Activated CD8-positive, alpha-beta memory T cell treated with anti-CD3 and anti-CD28 coated beads, Interleukin-2, amount 50 U/mL, for 48 hours (primary cell): Measurements from ENCODE around the gene CASP10.

Experiments
- DNase-seq: peaks from one replicate; pipeline ENCODE4 v3.0.0-alpha.2; 2020

CASP10 gene

GRCh38 chr2:201261906-201262305, 79.0 kb downstream of the CASP10 start:
- DNase-seq, result no peak

- DNase-seq, result no peak
These were observed 79.8 kb downstream of the CASP10 start for GRCh38 chr2:201262718-201263117.

GRCh38 chr2:201263779-201264178, 80.8 kb downstream of the CASP10 start:
- DNase-seq, result no peak

- DNase-seq, result no peak
These were observed 81.7 kb downstream of the CASP10 start for GRCh38 chr2:201264472-201265173.

GRCh38 chr2:201266629-201267028, 83.7 kb downstream of the CASP10 start:
- no peak for DNase-seq

- no peak for DNase-seq
These were observed 84.5 kb downstream of the CASP10 start for GRCh38 chr2:201267278-201268030.

GRCh38 chr2:201269764-201270163, 86.8 kb downstream of the CASP10 start:
- no peak for DNase-seq

- no peak for DNase-seq
These were observed 87.5 kb downstream of the CASP10 start for GRCh38 chr2:201270293-201271001.

- no peak for DNase-seq
These were observed 89.0 kb downstream of the CASP10 start for GRCh38 chr2:201271917-201272316.

GRCh38 chr2:201273330-201273983, 90.5 kb downstream of the CASP10 start:
- no peak for DNase-seq

GRCh38 chr2:201275069-201275468, 92.1 kb downstream of the CASP10 start:
- no peak for DNase-seq

GRCh38 chr2:201275990-201276389, 93.0 kb downstream of the CASP10 start:
- DNase-seq, result no peak

GRCh38 chr2:201276511-201276910, 93.6 kb downstream of the CASP10 start:
- DNase-seq, result no peak
